ENCODE measurements around the gene TNRC18.

Gene TNRC18

DNA sequence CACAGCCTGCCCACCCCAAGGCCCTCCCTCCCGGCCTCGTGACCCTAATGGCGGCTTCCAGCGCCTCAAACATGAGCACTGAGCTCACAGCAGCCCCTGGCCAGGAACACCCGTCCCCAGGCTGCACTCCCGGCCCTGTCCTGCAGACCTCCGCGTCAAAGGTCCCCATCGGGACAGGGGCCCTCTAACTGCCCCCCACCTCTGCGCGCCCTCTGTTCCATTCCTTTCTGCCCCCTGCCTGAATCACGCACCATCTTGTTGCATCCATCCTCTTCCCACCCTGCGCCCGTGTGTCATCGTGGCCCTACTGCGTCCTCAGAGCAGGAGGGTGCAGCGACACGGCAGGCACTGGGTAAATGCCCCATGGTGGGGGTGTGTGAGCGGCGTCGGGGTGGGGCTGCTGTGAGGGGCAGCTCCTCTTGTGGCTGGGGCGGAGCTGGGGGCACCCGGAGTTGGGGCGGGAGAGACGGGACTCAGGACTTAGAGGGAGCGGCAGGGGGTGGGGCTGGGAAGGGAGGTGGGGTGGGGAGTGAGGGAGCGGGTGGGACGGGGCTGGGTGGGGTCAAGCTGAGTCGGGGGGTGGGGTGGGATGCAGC lies 127.5 kb downstream of the TNRC18 start:
- TF ChIP-seq USF1 (IDR thresholded peaks at IDR 0.05) (no peak), NFIC (IDR thresholded peaks at IDR 0.05) (no peak), TAF1 (IDR thresholded peaks at IDR 0.05; ENCODE audit: low read depth) (no peak), YY1 (IDR thresholded peaks at IDR 0.05; ENCODE audit: low read depth) (no peak), CEBPB (IDR thresholded peaks at IDR 0.05) (no peak), TCF12 (IDR thresholded peaks at IDR 0.05; ENCODE audit: low read depth) (no peak), RAD21 (IDR thresholded peaks at IDR 0.05; ENCODE audit: low read depth) (no peak), EGR1 (IDR thresholded peaks at IDR 0.05) (no peak), ZBTB7A (IDR thresholded peaks at IDR 0.05; ENCODE audit: low read depth) (no peak), FOXM1 (IDR thresholded peaks at IDR 0.05; ENCODE audit: borderline replicate concordance, low read depth) (no peak), CREB1 (IDR thresholded peaks at IDR 0.05; ENCODE audit: low read depth) (no peak), TEAD4 (IDR thresholded peaks at IDR 0.05) (no peak), EP300 (IDR thresholded peaks at IDR 0.05; ENCODE audit: borderline replicate concordance) (no peak)
- TF ChIP-seq, protein P1, sequence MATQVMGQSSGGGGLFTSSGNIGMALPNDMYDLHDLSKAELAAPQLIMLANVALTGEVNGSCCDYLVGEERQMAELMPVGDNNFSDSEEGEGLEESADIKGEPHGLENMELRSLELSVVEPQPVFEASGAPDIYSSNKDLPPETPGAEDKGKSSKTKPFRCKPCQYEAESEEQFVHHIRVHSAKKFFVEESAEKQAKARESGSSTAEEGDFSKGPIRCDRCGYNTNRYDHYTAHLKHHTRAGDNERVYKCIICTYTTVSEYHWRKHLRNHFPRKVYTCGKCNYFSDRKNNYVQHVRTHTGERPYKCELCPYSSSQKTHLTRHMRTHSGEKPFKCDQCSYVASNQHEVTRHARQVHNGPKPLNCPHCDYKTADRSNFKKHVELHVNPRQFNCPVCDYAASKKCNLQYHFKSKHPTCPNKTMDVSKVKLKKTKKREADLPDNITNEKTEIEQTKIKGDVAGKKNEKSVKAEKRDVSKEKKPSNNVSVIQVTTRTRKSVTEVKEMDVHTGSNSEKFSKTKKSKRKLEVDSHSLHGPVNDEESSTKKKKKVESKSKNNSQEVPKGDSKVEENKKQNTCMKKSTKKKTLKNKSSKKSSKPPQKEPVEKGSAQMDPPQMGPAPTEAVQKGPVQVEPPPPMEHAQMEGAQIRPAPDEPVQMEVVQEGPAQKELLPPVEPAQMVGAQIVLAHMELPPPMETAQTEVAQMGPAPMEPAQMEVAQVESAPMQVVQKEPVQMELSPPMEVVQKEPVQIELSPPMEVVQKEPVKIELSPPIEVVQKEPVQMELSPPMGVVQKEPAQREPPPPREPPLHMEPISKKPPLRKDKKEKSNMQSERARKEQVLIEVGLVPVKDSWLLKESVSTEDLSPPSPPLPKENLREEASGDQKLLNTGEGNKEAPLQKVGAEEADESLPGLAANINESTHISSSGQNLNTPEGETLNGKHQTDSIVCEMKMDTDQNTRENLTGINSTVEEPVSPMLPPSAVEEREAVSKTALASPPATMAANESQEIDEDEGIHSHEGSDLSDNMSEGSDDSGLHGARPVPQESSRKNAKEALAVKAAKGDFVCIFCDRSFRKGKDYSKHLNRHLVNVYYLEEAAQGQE (IDR thresholded peaks at IDR 0.05; ENCODE audit: low read depth), result no peak
- TF ChIP-seq, protein P2, sequence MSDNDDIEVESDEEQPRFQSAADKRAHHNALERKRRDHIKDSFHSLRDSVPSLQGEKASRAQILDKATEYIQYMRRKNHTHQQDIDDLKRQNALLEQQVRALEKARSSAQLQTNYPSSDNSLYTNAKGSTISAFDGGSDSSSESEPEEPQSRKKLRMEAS (IDR thresholded peaks at IDR 0.05), result no peak

GRCh38 chr7:5295039-5296014 lies 128.3 kb downstream of the TNRC18 start:
- TF ChIP-seq YY1 (IDR thresholded peaks at IDR 0.05; ENCODE audit: low read depth) (no peak), USF1 (IDR thresholded peaks at IDR 0.05) (no peak), RAD21 (IDR thresholded peaks at IDR 0.05; ENCODE audit: low read depth) (no peak), TAF1 (IDR thresholded peaks at IDR 0.05; ENCODE audit: low read depth) (no peak), TCF12 (IDR thresholded peaks at IDR 0.05; ENCODE audit: low read depth) (no peak), CEBPB (IDR thresholded peaks at IDR 0.05) (no peak), EGR1 (IDR thresholded peaks at IDR 0.05) (no peak), TEAD4 (IDR thresholded peaks at IDR 0.05) (no peak), CREB1 (IDR thresholded peaks at IDR 0.05; ENCODE audit: low read depth) (no peak), FOXM1 (IDR thresholded peaks at IDR 0.05; ENCODE audit: borderline replicate concordance, low read depth) (no peak), NFIC (IDR thresholded peaks at IDR 0.05) (no peak), EP300 (IDR thresholded peaks at IDR 0.05; ENCODE audit: borderline replicate concordance) (no peak), ZBTB7A (IDR thresholded peaks at IDR 0.05; ENCODE audit: low read depth) (no peak)
- TF ChIP-seq, protein P2 (IDR thresholded peaks at IDR 0.05), result no peak
- TF ChIP-seq, protein P1 (IDR thresholded peaks at IDR 0.05; ENCODE audit: low read depth), result no peak

DNA sequence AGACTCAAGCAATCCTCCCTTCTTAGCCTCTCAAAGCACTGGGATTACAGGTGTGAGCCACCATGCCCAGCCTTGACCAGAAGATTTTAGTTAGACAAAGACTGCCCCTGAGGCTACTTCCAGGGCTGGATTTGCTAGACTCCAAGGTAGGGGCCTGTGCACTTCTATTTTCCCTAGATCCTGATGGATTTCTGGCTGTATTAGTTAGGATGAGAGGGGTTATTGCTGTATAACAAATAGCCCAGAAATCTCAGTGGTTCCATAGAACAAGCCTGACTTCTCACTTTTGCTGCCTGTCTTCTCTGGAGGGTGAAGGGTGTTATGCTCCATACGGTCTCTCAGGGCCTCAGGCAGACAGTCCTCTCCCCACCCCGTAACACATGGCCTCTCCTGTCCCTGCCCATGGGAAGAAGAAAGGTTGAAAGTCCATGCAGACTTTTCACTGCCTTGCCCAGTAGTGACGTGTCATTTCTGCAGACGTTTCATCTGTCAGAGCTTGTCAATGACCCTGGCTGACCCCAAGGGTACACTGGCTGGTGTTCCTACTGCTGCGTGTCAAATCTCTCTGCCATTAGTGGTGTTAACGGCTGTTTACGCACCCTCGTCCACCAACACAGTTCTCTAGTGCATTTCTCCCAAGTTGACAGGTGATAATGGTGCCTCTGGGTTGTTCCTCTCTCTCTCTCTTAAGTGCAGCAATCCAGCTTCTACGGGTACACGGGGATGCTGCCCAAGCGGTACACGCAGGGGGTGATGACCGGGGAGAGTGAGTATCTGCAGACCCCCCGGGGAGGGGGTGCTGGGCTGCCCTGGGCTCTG lies 129.3 kb downstream of the TNRC18 start:
- TF ChIP-seq CREB1 (IDR thresholded peaks at IDR 0.05; ENCODE audit: low read depth) (no peak), RAD21 (IDR thresholded peaks at IDR 0.05; ENCODE audit: low read depth) (no peak), TAF1 (IDR thresholded peaks at IDR 0.05; ENCODE audit: low read depth) (no peak), ZBTB7A (IDR thresholded peaks at IDR 0.05; ENCODE audit: low read depth) (no peak), TCF12 (IDR thresholded peaks at IDR 0.05; ENCODE audit: low read depth) (no peak), NFIC (IDR thresholded peaks at IDR 0.05) (no peak), TEAD4 (IDR thresholded peaks at IDR 0.05) (no peak), EP300 (IDR thresholded peaks at IDR 0.05; ENCODE audit: borderline replicate concordance) (no peak), YY1 (IDR thresholded peaks at IDR 0.05; ENCODE audit: low read depth) (no peak), CEBPB (IDR thresholded peaks at IDR 0.05) (no peak), EGR1 (IDR thresholded peaks at IDR 0.05) (no peak), FOXM1 (IDR thresholded peaks at IDR 0.05; ENCODE audit: borderline replicate concordance, low read depth) (no peak), USF1 (IDR thresholded peaks at IDR 0.05) (no peak)
- TF ChIP-seq, protein P1 (IDR thresholded peaks at IDR 0.05; ENCODE audit: low read depth), result no peak
- TF ChIP-seq, protein P2 (IDR thresholded peaks at IDR 0.05), result no peak

Data from Ishikawa (cell line).